Measurements from ENCODE around the gene ATP1A3. TPM values are rescaled to one million over a fixed set of nuclear protein-coding genes. Genes with fewer than 3 reads are reported as not detected.

The ATP1A3 gene
- polyA plus RNA-seq, 1 donor from 2014 or later, result 36.2 TPM

- Histone ChIP-seq H3K79me2 (replicated peaks; ENCODE audit: insufficient read depth, low read length) (no peaks in the 10 kb centered on the region), H3K4me3 (ENCODE audit: low read length) (no peak overlapping the region), H3K27me3 (ENCODE audit: insufficient read depth, low read depth, low read length) (peaks cover 75% of the 10 kb centered on the region), H2AFZ (ENCODE audit: low read depth, low read length) (no peak overlapping the region), H3K9me3 (ENCODE audit: low read length) (no peaks in the 10 kb centered on the region), H4K20me1 (ENCODE audit: insufficient read depth) (no peaks in the 10 kb centered on the region), H3K4me2 (ENCODE audit: low read length) (no peak overlapping the region), H3K27ac (ENCODE audit: low read length) (no peak overlapping the region), H3F3A (ENCODE audit: insufficient read depth, low read length, poor library complexity, severe bottlenecking) (no peaks in the 10 kb centered on the region), H3K36me3 (ENCODE audit: insufficient read depth, low read length) (no peaks in the 10 kb centered on the region), H3K9ac (ENCODE audit: low read length) (no peak overlapping the region), H3K9me2 (ENCODE audit: insufficient read depth, low read length) (no peaks in the 10 kb centered on the region)
- TF ChIP-seq SMC3 (conservative IDR thresholded peaks at IDR 0.05; ENCODE audit: poor library complexity) (peak; percentile 66), RAD21 (conservative IDR thresholded peaks at IDR 0.05) (peak; percentile 66), TAF1 (IDR thresholded peaks at IDR 0.05; ENCODE audit: low read depth) (no peak), CTCF (IDR thresholded peaks at IDR 0.05; ENCODE audit: poor library complexity, severe bottlenecking) (peak; percentile 85), EZH2 (IDR thresholded peaks at IDR 0.05; ENCODE audit: borderline replicate concordance, insufficient read depth, low read length, poor library complexity, severe bottlenecking) (no peak), EP300 (conservative IDR thresholded peaks at IDR 0.05; ENCODE audit: poor library complexity, severe bottlenecking) (no peak), POLR2AphosphoS5 (IDR thresholded peaks at IDR 0.05) (no peak), REST (IDR thresholded peaks at IDR 0.05; ENCODE audit: borderline replicate concordance) (no peak), MXI1 (conservative IDR thresholded peaks at IDR 0.05; ENCODE audit: poor library complexity, severe bottlenecking) (no peak)
Measured at GRCh38 chr19:41934849-41935374, 59.1 kb downstream of the ATP1A3 start.

- Histone ChIP-seq H3F3A (ENCODE audit: insufficient read depth, low read length, poor library complexity, severe bottlenecking) (no peaks in the 10 kb centered on the region), H3K9me2 (ENCODE audit: insufficient read depth, low read length) (no peaks in the 10 kb centered on the region), H3K36me3 (ENCODE audit: insufficient read depth, low read length) (no peaks in the 10 kb centered on the region), H3K79me2 (replicated peaks; ENCODE audit: insufficient read depth, low read length) (no peaks in the 10 kb centered on the region), H3K4me2 (ENCODE audit: low read length) (no peak overlapping the region), H4K20me1 (ENCODE audit: insufficient read depth) (no peaks in the 10 kb centered on the region), H3K27ac (ENCODE audit: low read length) (no peak overlapping the region), H3K9me3 (ENCODE audit: low read length) (no peaks in the 10 kb centered on the region), H3K4me3 (ENCODE audit: low read length) (no peak overlapping the region), H3K9ac (ENCODE audit: low read length) (no peak overlapping the region), H3K27me3 (ENCODE audit: insufficient read depth, low read depth, low read length) (peaks cover 81% of the 10 kb centered on the region), H2AFZ (ENCODE audit: low read depth, low read length) (no peak overlapping the region)
- TF ChIP-seq POLR2AphosphoS5 (IDR thresholded peaks at IDR 0.05) (no peak), EZH2 (IDR thresholded peaks at IDR 0.05; ENCODE audit: borderline replicate concordance, insufficient read depth, low read length, poor library complexity, severe bottlenecking) (no peak), REST (IDR thresholded peaks at IDR 0.05; ENCODE audit: borderline replicate concordance) (no peak), SMC3 (conservative IDR thresholded peaks at IDR 0.05; ENCODE audit: poor library complexity) (no peak), CTCF (IDR thresholded peaks at IDR 0.05; ENCODE audit: poor library complexity, severe bottlenecking) (no peak), RAD21 (conservative IDR thresholded peaks at IDR 0.05) (no peak), EP300 (conservative IDR thresholded peaks at IDR 0.05; ENCODE audit: poor library complexity, severe bottlenecking) (no peak), MXI1 (conservative IDR thresholded peaks at IDR 0.05; ENCODE audit: poor library complexity, severe bottlenecking) (no peak), TAF1 (IDR thresholded peaks at IDR 0.05; ENCODE audit: low read depth) (no peak)
Measured at GRCh38 chr19:41933693-41934426, 60.2 kb downstream of the ATP1A3 start.
